ENCODE results near the gene L3MBTL4.

Gene L3MBTL4

DNA sequence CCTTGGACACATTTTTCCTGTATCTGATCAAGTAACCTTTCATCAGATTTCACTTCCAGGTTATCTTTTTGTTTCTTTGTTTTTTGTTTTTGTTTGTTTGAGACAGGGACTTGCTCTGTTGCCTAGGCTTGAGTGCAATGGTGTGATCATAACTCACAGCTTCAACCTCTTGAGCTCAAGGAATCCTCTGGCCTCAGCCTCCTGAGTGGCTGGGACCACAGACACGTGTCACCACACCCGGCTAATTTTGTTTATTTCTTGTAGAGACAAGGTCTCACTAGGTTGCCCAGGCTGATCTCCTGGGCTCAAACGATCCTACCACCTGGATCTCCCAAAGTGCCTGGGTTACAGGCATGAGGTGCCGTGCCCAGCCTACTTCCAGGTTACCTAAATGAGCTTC is 124.9 kb downstream of the L3MBTL4 start:
- TF ChIP-seq, protein P1, sequence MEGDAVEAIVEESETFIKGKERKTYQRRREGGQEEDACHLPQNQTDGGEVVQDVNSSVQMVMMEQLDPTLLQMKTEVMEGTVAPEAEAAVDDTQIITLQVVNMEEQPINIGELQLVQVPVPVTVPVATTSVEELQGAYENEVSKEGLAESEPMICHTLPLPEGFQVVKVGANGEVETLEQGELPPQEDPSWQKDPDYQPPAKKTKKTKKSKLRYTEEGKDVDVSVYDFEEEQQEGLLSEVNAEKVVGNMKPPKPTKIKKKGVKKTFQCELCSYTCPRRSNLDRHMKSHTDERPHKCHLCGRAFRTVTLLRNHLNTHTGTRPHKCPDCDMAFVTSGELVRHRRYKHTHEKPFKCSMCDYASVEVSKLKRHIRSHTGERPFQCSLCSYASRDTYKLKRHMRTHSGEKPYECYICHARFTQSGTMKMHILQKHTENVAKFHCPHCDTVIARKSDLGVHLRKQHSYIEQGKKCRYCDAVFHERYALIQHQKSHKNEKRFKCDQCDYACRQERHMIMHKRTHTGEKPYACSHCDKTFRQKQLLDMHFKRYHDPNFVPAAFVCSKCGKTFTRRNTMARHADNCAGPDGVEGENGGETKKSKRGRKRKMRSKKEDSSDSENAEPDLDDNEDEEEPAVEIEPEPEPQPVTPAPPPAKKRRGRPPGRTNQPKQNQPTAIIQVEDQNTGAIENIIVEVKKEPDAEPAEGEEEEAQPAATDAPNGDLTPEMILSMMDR (IDR thresholded peaks at IDR 0.05; ENCODE audit: borderline replicate concordance, insufficient read depth, low read depth, low read length), result no peak

DNA sequence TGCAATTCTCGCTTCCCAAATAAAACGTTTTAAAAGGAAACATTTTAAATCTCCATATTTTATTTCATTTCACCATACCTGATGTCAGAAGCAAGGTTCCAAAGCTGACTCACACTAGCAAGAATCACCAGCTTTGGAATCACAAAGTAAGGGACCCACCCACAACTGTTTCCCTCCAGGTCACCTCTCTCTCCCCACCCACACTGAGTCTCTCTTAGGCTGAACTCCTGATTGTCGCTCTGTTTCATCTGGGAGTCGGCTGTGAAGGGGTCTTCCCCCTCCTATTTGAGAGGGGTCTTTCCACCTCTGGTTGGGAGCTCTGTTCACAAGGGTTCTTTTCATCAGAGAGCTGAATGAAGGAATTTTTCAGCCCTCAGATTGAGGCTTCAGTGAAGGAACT is 128.1 kb downstream of the L3MBTL4 start:
- TF ChIP-seq, protein P1 (IDR thresholded peaks at IDR 0.05; ENCODE audit: borderline replicate concordance, insufficient read depth, low read depth, low read length), result no peak
- H3K4me3 ChIP-seq (ENCODE audit: low read depth, low read length), result no peak overlapping the region

More for the DNA sequence above, 124.9 kb downstream of the L3MBTL4 start:
- H3K4me3 ChIP-seq (ENCODE audit: low read depth, low read length), result no peak overlapping the region

- TF ChIP-seq, protein P1 (IDR thresholded peaks at IDR 0.05; ENCODE audit: borderline replicate concordance, insufficient read depth, low read depth, low read length), result no peak
- no peak overlapping the region for H3K4me3 ChIP-seq (ENCODE audit: low read depth, low read length)
Observed at GRCh38 chr18:6284761-6285160, 129.9 kb downstream of the L3MBTL4 start.

- H3K4me3 ChIP-seq (ENCODE audit: low read depth, low read length), result no peak overlapping the region
- TF ChIP-seq, protein P1 (IDR thresholded peaks at IDR 0.05; ENCODE audit: borderline replicate concordance, insufficient read depth, low read depth, low read length), result no peak
Observed at GRCh38 chr18:6284300-6284699, 130.4 kb downstream of the L3MBTL4 start.

- no peak overlapping the region for H3K4me3 ChIP-seq (ENCODE audit: low read depth, low read length)
- TF ChIP-seq, protein P1 (IDR thresholded peaks at IDR 0.05; ENCODE audit: borderline replicate concordance, insufficient read depth, low read depth, low read length), result no peak
Observed at GRCh38 chr18:6281874-6282273, 132.8 kb downstream of the L3MBTL4 start.

GRCh38 chr18:6280211-6280743 is 134.4 kb downstream of the L3MBTL4 start:
- no peak overlapping the region for H3K4me3 ChIP-seq (ENCODE audit: low read depth, low read length)
- TF ChIP-seq, protein P1 (IDR thresholded peaks at IDR 0.05; ENCODE audit: borderline replicate concordance, insufficient read depth, low read depth, low read length), result no peak

DNA sequence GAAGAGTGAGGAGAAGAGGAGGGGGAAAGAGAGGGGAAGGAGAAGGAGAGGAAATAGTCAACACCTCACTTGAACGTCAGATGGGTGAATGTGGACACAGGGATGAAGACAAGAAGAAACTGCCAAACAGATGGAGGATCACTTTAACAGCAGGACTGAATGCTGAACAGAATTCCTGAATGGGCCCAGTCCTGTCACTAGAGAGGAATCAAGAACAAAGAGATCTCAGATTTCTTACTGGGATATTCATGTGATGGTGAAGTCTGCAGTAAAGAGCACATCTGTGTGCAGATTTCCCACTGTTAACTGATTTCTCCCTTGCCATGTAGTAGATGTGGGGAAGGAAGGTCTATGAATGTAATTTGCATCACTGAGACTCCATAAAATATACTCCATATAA is 135.4 kb downstream of the L3MBTL4 start:
- TF ChIP-seq, protein P1 (IDR thresholded peaks at IDR 0.05; ENCODE audit: borderline replicate concordance, insufficient read depth, low read depth, low read length), result no peak
- no peak overlapping the region for H3K4me3 ChIP-seq (ENCODE audit: low read depth, low read length)
